Activated CD8-positive, alpha-beta T cell treated with anti-CD3 and anti-CD28 coated beads for 36 hours (primary cell): Measurements from ENCODE around the gene CCDC124. TPM values are rescaled to one million over a fixed set of nuclear protein-coding genes. Genes with fewer than 3 reads are reported as not detected.

ENCODE experiments used
- ATAC-seq: fragments of 200-7000 bp; cut with Tn5 transposase; one replicate; pipeline ENCODE4 v1.10.0; 2021; ENCODE audit warnings: mild to moderate bottlenecking, moderate library complexity
- CTCF ChIA-PET: fragments of 350-600 bp; sonication (Branson Sonifier 250); formaldehyde crosslinking; loops from one replicate; lab custom pipeline; 2021; ENCODE audit warnings: antibody characterized with exemption; lab: Charles Lee
- POLR2A ChIA-PET: fragments of 350-600 bp; sonication (Branson Sonifier 250); formaldehyde crosslinking; loops from one replicate; lab custom pipeline; 2021; ENCODE audit warnings: antibody characterized with exemption; lab: Charles Lee
- DNase-seq: peaks from one replicate; pipeline ENCODE4 v3.0.0-alpha.2; 2020
- H3K27ac Mint-ChIP-seq: one replicate; pipeline ENCODE4 v1.8.0; 2021; ENCODE audit warnings: mild to moderate bottlenecking, mixed read lengths
- H3K27me3 Mint-ChIP-seq: one replicate; pipeline ENCODE4 v1.8.0; 2021; ENCODE audit warnings: mixed read lengths
- H3K36me3 Mint-ChIP-seq: one replicate; pipeline ENCODE4 v1.8.0; 2021; ENCODE audit warnings: low read depth, mixed read lengths
- H3K4me1 Mint-ChIP-seq: one replicate; pipeline ENCODE4 v1.8.0; 2021; ENCODE audit warnings: low read depth, mixed read lengths
- H3K4me3 Mint-ChIP-seq: one replicate; pipeline ENCODE4 v1.8.0; 2021; ENCODE audit warnings: mild to moderate bottlenecking, moderate library complexity, mixed read lengths
- H3K9me3 Mint-ChIP-seq: one replicate; pipeline ENCODE4 v1.8.0; 2021; ENCODE audit warnings: mixed read lengths
- CTCF ChIP-seq: fragments of 200-600 bp; IDR thresholded peaks from one replicate; pipeline ENCODE4 v1.8.0; 2022; ENCODE audit warnings: antibody characterized with exemption, mild to moderate bottlenecking
- intact Hi-C: fragments of 100-400 bp; cut with micrococcal nuclease; formaldehyde crosslinking; loops from one replicate; pipeline ENCODE4 v1.10.0; 2022
- total RNA-seq, 2 experiments: library from RNA; stranded (reverse); gene quantifications; one replicate each; pipeline ENCODE4 v1.2.3, GENCODE V29; 2021

CCDC124 gene
- total RNA-seq, 2 experiments from 2014 or later, result 120 to 129 TPM

DNA sequence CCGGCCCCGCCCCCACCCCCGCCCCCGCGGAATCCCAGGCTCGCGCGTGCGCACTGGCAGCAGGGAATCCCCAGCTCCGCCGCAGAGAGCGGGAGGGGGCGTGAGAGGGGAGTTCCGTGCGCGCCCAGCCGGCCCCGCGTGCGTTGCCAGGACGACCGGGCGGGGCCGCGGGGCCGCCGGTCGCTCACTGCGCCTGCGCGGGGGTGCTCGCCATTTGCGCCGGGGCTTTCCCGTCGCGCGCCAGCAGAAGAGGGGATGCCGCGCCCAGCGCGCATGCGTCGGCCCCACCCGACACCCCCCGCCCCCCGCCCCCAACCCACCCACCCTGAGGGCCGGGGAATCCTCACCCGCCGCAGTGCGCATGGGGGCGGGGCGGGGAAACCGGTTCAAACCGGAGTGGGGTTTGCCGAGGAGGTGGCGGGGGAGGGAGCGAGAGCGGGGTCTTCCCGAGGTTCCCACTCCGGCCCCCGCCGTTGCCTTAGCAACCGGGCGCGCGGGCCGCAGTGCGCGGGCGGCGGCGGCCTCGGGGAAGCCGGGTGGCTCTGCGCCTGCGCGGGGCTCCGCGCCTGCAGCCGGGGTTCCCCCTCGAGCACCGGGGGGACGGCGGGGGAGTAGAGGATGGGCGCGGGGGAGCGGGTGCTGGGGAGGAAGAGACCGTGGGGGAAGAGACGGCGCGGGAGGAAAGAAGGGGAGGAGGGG is 15.1 kb downstream of the CCDC124 start:
- ATAC-seq (peak; percentile 68), DNase-seq (peak; percentile 95)
- intact Hi-C loops, result loop anchor here (2.0 kb wide), 1 partner anchor 49 kb away; no protein-coding TSS in a partner anchor
- CTCF ChIA-PET, result interaction anchor here (0.7 to 10.0 kb wide), 6 partner anchors 10 to 140 kb away, joined by 3 to 90 read pairs (median 6); partner anchors contain the start of gene CCDC124
- Mint-ChIP-seq H3K4me1 (peaks cover 53% of the 10 kb centered on the region), H3K27ac (no peak overlapping the region), H3K36me3 (peaks cover 5% of the 10 kb centered on the region), H3K9me3 (no peaks in the 10 kb centered on the region), H3K27me3 (peaks cover 34% of the 10 kb centered on the region), H3K4me3 (peak overlapping the region; percentile 77)
- TF ChIP-seq CTCF, result no peak
- POLR2A ChIA-PET, result interaction anchor here (1.0 to 4.7 kb wide), 5 partner anchors 10 to 87 kb away, joined by 3 to 23 read pairs (median 5); partner anchors contain the start of gene CCDC124

DNA sequence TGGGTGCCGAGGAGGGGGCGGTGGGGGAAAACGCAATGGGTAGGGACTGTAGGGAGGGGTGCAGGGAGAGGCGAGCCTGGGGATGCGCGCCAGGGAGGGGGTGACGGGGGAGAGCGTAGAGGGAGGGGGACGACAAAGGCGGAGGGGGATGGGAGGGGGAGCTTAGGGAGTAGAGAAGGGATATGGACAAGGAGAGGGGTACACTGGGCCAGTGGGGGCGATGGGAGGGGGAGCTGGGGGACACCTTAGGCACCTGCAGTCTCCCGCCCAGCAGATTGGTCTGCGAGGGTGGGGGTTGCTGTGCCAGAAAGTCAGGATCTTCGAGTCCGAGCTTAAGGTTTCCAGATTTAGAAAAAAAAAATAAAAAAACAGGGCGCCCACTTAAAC is 15.7 kb downstream of the CCDC124 start:
- H3K36me3 Mint-ChIP-seq, result peaks cover 5% of the 10 kb centered on the region
- H3K4me3 Mint-ChIP-seq, result peak overlapping the region; percentile 60
- peaks cover 38% of the 10 kb centered on the region for H3K27me3 Mint-ChIP-seq
- TF ChIP-seq CTCF, result no peak
- POLR2A ChIA-PET, result interaction anchor here (1.1 to 2.9 kb wide), 3 partner anchors 9 to 89 kb away, joined by 4 to 7 read pairs (median 7); partner anchors contain the start of gene RPL18A
- CTCF ChIA-PET, result interaction anchor here (0.8 to 10.0 kb wide), 5 partner anchors 11 to 331 kb away, joined by 3 to 90 read pairs (median 3); no protein-coding TSS in a partner anchor
- no peaks in the 10 kb centered on the region for H3K9me3 Mint-ChIP-seq
- intact Hi-C loops, result no loop called here
- peaks cover 53% of the 10 kb centered on the region for H3K4me1 Mint-ChIP-seq
- H3K27ac Mint-ChIP-seq, result no peak overlapping the region
- peak; percentile 66 for DNase-seq
- peak; percentile 1 for ATAC-seq

DNA sequence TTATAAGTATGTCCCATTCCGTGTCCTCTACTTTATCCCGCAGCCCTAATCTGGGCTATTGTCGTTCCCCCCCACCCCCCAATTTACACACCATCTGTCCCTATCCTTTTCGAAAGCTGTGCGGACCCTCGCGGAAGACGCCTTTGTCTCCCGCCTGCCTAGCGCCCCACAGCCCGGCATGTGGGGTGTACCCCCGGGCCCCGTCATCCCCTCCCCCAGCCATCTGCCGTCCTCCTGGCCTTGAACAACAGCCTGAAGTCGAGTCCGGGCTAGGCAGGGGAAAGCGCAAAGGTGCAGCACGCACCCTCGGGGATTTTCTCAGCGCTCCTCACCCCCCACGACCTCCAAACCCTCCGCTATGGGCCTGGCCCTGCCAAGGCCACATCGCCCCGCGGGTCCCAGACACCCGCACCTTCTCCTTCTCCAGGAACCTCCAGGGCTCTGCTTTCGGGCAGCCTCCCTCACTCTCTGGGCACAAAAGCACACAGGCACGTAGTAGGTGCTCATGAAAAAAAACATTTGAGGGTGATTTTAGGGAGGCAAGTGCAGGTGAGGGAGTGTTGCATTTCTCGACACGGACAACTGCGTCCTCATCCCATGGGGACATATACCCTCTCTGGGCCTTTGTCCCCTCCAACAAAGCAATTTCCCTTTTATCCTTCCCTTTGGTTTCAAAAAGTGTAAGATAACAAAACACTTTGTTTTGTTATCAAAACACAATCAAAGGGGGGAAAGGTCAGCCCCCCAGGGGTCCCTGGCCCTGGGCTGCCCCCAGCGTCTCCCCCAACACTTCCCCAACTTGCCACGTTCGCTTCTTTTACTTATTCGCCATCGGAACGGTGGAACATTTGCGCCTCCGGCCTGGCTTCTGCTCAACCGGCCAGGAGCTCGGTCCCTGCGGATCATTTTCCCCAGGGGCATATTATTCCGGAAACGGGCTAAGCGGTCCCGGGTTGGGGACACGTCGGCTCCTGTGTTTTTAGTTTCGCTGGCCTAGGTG is 16.4 kb downstream of the CCDC124 start:
- peak; percentile 66 for DNase-seq
- Mint-ChIP-seq H3K4me1 (peaks cover 53% of the 10 kb centered on the region), H3K27ac (peak overlapping the region; percentile 10), H3K4me3 (peak overlapping the region; percentile 60), H3K27me3 (peaks cover 44% of the 10 kb centered on the region), H3K36me3 (peaks cover 3% of the 10 kb centered on the region), H3K9me3 (no peaks in the 10 kb centered on the region)
- POLR2A ChIA-PET, result interaction anchor here (0.8 to 2.3 kb wide), 4 partner anchors 8 to 90 kb away, joined by 3 to 7 read pairs (median 4); partner anchors contain the start of gene RPL18A
- CTCF ChIA-PET, result interaction anchor here (0.7 to 10.0 kb wide), 7 partner anchors 11 to 330 kb away, joined by 3 to 90 read pairs (median 3); partner anchors contain the start of gene SLC5A5
- no peak for TF ChIP-seq CTCF
- intact Hi-C loops, result no loop called here
- no peak for ATAC-seq

- peak overlapping the region; percentile 66 for H3K27ac Mint-ChIP-seq
- H3K4me1 Mint-ChIP-seq, result peaks cover 53% of the 10 kb centered on the region
- CTCF ChIA-PET, result interaction anchor here (0.7 to 10.0 kb wide), 5 partner anchors 12 to 79 kb away, joined by 3 to 90 read pairs (median 4); partner anchors contain the start of gene SLC5A5
- H3K27me3 Mint-ChIP-seq, result peaks cover 44% of the 10 kb centered on the region
- no peaks in the 10 kb centered on the region for H3K9me3 Mint-ChIP-seq
- TF ChIP-seq CTCF, result no peak
- intact Hi-C loops, result no loop called here
- ATAC-seq (no peak), DNase-seq (peak; percentile 25)
- POLR2A ChIA-PET, result interaction anchor here (0.8 to 2.3 kb wide), 3 partner anchors 45 to 90 kb away, joined by 3 to 7 read pairs (median 3); partner anchors contain the start of gene RPL18A
- no peaks in the 10 kb centered on the region for H3K36me3 Mint-ChIP-seq
- H3K4me3 Mint-ChIP-seq, result peak overlapping the region; percentile 60
These were observed 17.1 kb downstream of the CCDC124 start for GRCh38 chr19:17949956-17950309.
